GM21526 (cell line): ENCODE measurements around the gene SDCCAG8.

Experiments used
- ATAC-seq: cut with Tn5 transposase; IDR thresholded peaks from one replicate; pipeline ENCODE4 v1.9.1; 2021; ENCODE audit warnings: moderate library complexity; ENCODE audit not compliant: unreplicated experiment, low FRiP score

The SDCCAG8 gene

GRCh38 chr1:243443557-243443956, 187.7 kb downstream of the SDCCAG8 start:
- no peak for ATAC-seq

GRCh38 chr1:243447347-243447746, 191.5 kb downstream of the SDCCAG8 start:
- ATAC-seq = no peak

- no peak for ATAC-seq
These were observed 192.0 kb downstream of the SDCCAG8 start for GRCh38 chr1:243447844-243448243.

GRCh38 chr1:243449373-243449772, 193.5 kb downstream of the SDCCAG8 start:
- ATAC-seq = no peak

- no peak for ATAC-seq
These were observed 196.3 kb downstream of the SDCCAG8 start for GRCh38 chr1:243452092-243452491.

- ATAC-seq = no peak
These were observed 198.6 kb downstream of the SDCCAG8 start for GRCh38 chr1:243454328-243454997.

GRCh38 chr1:243455760-243456651, 200.2 kb downstream of the SDCCAG8 start:
- ATAC-seq = no peak

GRCh38 chr1:243457363-243457982, 201.6 kb downstream of the SDCCAG8 start:
- ATAC-seq = no peak

GRCh38 chr1:243459059-243459458, 203.2 kb downstream of the SDCCAG8 start:
- ATAC-seq = no peak

- ATAC-seq = no peak
These were observed 205.9 kb downstream of the SDCCAG8 start for GRCh38 chr1:243461700-243462099.

GRCh38 chr1:243462929-243463697, 207.3 kb downstream of the SDCCAG8 start:
- ATAC-seq = no peak

- no peak for ATAC-seq
These were observed 209.2 kb downstream of the SDCCAG8 start for GRCh38 chr1:243465081-243465480.

GRCh38 chr1:243465738-243466137, 209.9 kb downstream of the SDCCAG8 start:
- no peak for ATAC-seq

GRCh38 chr1:243469497-243469896, 213.7 kb downstream of the SDCCAG8 start:
- no peak for ATAC-seq

- no peak for ATAC-seq
These were observed 214.7 kb downstream of the SDCCAG8 start for GRCh38 chr1:243470502-243470901.

- ATAC-seq = no peak
These were observed 215.3 kb downstream of the SDCCAG8 start for GRCh38 chr1:243471026-243471685.

- ATAC-seq = peak; percentile 78
These were observed 216.2 kb downstream of the SDCCAG8 start for GRCh38 chr1:243471754-243472745.

GRCh38 chr1:243473227-243474135, 217.6 kb downstream of the SDCCAG8 start:
- ATAC-seq = no peak
